Measurements from ENCODE around the gene ABR.
"Not testable (repeated sequence)": the region's sequence is repeated elsewhere in the genome, so short reads cannot be mapped to it uniquely, and the experiment has no call there.

ABR gene

DNA sequence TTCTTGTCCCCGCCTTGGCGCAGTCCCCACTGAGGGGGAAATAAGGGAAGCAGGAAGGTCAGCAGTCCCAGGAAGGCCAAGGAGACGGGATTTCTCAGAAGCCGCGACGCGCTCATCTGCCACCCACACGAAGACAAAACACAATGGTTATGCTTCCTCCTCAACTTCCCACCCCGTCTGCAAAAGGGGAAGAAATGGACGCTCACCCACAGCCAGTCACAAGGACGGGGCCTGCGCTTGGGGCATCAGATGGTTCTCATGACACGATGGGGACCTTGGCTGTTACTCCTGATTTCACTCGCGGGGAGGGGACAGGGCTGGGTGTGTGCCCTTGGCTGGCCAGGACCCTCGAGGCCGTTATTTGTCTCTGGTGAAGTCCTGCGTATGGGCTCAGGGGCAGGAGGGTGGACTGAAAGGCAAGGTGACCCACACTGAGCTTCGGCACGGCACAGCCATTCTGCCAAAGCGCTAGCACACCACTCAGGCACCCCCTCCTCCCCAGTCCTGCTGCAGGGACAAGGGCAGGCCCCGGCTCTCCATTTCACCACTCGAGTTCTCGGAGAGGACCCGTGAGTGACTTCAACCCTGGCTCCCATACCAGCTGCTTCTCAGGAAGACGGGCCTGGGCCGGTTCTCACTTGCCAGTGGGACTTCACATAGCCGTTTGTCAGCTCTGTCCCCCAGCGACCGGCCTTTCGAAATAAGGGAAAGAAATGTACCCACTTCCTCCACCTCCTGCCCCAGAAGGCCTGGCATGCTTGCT, 84.5 kb downstream of the ABR start:
- DNase-seq (ENCODE audit: low read depth), result no peak

DNA sequence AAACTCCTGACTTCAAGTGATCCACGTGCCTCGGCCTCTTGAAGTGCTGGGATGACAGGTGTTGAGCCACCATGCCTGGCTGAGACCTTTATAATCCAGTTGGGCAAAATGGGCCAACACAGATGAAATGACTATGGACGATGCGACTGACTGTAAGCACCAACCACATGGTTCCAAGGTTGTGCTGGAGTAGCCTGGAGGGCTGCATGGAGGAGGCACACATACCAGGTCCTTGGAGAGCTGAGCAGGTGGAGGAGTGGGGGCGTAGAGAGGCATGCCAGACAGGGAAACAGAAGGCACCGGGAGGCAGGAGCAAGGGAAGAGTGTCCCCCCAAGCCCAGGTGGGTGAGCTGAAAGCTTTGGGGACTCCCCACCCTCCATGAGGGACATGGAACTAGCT, 85.2 kb downstream of the ABR start:
- DNase-seq (ENCODE audit: low read depth), result no peak

DNA sequence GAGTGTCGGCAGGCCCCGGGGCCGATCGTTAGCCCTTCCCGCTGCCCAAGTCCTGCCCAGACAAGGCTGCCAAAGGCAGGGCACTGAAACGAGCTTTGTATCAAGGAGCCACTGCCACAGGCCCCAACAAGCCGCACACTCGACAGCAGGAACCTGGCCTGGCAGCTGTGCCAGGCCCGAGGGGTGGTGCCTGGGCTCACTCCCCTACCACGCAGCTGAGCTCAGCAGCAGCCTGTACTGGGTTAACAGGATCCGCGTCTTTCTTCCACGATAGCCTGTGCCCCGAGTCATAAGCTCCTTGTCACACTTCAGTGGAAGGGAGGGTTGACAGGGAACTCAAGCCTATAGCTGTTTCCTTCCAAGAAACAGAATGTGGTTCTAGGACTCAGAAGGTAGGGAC, 87.9 kb downstream of the ABR start:
- DNase-seq (ENCODE audit: low read depth), result no peak

DNA sequence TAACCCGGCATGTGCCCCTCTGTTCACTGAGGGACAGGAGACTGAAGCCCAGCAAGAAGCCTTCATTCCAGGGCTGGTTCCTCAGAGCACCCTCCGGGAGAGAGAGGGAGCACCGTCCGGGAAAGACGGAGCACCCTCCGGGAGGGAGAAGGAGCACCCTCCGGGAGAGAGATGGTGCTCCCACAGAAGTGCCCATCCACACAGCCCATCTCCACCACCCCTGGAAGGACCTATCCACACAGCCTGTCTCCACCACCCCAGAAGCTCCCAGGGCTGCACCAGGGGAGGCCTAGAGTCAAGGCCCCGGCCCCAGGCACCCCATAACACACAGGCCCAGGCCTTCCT, 88.6 kb downstream of the ABR start:
- no peak for DNase-seq (ENCODE audit: low read depth)

DNA sequence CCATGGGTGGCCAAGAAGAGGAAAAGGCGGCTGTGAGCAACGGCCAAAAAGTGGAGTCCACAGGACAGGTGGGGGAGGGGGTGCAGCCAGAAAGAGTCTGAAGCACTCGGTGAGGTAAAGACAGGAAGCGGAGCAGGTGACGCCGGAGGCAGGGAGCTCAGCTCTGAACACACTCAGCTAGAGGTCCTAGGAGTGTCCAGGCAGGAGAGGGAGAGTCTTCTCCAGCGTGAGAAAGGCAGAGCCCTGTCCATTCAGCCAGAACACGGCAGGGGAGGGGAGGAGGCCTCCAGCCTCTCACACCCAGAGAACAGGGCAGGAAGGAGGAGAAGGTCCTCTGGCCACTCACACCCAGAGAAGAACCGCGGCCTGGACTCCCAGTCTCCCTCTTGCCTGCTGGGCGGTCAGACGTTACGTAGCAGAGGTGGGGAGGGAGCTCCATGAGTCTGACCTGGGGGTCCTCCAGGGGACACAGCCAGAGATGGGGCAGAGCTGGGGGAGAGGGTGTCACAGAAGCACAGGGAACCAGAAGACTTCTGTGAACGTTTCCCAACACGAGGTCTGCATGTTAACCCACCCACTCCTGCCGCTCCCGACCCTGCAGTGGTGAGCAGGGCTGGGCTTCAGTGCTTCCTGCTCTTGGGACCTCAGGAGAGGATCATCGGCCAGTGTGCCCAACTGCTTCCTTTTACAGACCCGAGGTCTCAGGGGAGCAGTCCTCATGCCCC, 89.2 kb downstream of the ABR start:
- DNase-seq (ENCODE audit: low read depth), result no peak

DNA sequence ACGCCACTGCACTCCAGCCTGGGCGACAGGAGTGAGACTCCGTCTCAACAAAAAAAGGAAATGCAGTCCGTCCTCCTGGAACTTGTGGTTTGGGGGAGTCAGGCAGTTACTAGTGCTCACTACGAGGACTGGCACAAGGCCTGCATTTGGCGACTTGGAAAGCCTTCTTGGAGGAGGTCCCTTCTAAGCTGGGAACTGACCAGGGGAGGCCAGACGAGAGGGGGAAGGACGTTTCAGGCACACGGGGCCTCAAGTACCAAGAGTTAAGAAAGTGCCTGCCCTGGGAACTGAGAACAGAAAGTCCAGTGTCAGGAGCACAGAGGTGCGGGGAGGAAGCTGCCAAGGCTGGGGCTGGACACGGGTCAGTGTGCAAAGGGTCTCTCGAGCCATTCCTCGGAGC, 89.9 kb downstream of the ABR start:
- DNase-seq (ENCODE audit: low read depth), result no peak

DNA sequence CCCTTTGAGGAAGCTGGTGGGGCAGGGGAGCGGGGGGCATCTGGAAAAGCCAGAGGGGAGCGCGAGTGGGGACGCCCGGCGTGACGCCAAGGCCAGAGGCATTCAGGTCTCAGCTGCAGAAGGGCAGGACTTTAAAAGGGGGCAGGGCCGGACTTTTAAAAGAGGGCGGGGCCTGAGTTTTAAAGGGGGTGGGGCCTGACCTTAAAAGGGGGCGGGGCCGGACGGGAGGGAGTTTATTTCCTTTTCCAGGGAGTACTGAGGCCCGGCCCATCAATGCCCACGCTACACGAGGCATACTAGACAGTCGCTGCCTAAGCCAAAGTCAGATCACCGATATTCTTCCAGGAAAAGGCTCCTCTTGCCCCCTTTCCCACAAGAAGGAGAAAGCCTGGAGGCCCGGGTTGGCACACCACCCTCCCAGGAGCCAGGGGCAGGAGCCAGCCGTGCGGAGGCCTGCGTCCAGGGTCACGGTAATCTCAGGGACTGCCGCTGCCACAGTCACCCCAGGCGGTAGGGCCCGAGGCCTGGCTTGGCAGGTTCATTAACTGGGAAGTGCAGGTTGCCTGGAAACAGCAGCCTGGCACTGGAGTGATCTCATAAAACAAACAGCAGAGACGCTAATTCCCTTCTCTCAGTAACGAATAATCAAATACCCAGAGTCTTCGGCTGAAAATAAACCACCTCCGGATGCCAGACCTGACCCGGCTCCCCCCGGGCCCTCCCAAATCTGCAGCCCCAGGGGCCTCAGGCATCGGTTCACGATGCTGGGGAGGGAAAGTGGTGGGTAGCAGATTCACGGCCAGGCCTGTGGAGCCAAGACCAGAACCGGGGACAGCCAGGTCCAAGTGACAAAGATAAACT, 92.2 kb downstream of the ABR start:
- DNase-seq (ENCODE audit: low read depth), result no peak

DNA sequence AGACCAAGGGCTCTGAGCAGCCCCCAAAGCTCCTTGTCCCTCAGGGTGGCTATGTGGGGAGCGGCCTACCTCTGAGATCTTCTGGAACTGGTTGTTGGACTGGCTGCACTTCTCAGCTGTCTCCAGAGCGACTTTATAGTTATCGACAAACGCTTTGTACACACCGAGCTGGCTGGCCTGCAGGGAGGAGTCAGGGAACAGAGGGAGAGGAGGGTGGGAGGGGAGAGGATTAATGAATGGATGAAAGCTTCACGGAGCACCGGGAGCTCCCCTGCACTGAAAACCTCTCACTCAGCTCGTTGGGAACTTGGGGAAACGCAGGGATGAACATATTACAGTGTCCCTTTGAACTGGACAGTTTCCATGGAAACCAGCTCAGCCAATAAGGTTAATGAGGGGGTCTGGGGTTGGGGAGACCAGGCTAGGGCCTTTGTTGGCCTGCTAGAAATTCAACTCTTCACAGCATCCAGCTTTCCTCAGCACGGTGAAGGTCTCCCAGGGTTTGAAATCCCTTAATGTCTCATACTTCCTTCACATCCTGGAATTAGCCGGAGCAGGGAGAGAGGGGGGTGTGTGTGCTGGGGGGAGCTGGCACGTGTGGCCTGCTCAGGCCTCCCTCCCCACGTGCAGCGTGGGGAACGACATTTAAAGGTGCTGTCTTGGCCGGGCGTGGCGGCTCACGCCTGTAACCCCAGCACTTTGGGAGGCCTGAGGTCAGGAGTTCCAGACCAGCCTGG, 96.2 kb downstream of the ABR start:
- no peak for DNase-seq (ENCODE audit: low read depth)

DNA sequence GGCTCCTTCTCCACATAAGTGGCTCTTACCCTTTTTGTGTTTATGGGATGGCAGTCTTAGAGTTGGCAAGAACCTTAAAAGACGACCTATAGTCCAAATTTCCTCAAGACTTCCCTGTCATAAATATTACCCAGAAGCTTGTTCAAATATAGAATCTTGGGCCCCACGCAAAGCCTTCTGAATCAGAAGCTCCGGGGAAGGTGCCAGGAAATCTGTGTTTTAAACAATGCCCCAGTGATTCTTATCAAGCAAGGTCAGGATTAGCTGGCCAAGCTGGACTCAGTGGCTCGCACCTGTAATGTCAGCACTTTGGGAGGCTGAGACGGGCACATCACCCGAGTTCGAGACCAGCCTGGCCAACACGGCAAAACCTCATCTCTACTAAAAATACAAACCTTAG, 97.2 kb downstream of the ABR start:
- no peak for DNase-seq (ENCODE audit: low read depth)

DNA sequence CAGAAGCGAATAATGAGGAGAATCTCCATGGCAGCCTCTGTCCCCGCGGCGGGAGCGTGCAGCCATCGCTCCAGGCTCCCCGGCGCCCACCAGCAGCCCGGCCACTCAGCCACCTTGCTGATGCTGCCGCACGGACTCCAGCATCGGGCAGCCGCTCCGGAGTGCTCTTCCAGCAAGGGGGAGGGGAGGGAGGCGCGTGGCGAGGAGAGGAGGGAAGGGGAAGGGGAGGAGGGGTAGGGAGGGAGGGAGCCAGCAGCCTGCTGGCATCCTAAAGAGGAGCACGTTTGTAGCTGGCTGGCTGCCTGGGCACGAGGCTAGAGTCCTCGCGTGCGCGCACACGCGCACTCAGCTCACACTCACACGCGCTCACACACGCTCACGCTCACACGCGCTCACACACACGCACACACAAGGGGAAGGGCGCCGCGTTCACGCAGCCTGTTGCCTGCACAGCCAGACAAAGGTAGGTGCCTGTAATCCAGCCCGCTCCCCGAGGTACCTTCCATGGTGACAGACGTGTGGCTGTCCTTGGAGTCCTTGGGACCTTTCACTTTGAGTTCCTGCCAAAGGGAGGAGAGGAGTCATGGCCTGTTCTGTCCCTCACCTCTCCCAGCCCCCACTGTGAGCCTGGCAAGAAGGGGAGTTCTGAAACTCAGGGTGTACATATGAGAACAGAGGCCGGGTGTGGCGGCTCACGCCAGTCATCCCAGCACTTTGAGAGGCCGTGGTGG, 100.8 kb downstream of the ABR start:
- no peak for DNase-seq (ENCODE audit: low read depth)

DNA sequence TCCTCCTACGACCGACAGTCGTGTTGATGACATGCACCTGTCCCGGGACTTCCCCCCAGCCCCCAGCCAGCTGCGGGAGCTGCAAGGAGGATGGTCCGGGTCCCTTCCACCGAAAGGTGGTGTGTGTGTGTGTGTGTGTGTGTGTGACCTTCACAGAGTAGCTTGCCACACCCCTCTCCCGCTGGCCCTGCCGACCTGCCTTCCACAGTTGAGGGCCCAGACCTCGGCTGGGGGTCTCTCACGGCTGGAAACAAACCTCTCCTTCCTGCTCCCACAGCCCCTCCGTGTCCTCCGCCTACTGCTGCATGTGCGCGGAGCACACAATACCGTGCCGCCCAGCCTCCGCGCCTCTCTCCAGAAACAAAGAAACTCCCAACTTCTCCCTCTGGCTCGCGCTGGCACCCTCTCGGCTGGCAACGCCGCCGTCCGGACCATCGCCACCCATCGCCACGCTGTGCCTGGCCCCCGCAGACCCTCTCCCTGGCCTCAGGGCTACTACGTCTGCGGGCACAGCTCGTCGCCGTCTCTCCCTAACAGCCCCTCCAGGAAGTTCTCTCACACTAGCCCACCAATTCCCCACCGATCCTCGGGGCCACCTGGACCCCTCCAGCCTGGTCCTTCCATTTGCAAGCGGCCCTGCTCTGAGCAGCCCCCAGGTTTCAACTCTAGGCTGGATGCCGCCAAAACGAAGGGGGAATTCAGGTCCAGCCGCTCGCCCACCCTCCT, 101.6 kb downstream of the ABR start:
- DNase-seq (ENCODE audit: low read depth), result no peak

DNA sequence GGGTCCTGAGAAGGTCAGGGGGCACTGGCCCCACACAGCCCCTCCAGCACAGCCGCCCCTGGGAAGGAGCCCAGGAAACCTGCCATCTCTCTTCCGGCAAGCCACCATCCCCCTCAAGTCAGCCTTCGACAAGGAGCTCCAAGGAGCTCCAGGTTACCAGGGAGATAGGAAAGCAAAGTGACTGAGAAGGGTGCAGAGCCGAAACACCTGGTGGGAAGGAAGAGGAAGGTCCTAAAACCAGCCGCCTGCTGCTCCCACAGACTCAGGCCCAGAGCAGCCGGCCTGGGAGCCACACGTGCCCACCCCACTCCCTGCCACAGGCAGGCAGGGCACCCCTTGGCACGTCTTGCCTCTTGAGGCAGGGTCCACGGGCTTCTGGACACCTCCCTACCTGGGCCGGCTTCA, 102.2 kb downstream of the ABR start:
- DNase-seq (ENCODE audit: low read depth), result no peak

DNA sequence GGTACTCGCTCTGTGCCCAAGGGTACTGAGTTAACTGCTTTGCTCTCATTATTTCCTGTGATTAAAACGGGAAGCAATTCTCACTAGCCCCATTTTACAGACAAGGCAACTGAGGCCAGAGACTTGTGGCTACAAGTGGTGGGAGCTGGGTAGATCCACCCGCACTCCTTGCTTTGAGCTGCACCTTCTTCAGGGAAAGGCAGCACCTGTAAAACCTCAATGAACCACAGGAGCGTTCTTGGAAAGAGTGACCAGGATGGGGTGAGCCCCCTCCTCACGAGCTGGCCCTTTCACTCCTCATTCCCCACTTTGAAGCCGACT, 102.8 kb downstream of the ABR start:
- DNase-seq (ENCODE audit: low read depth), result no peak

DNA sequence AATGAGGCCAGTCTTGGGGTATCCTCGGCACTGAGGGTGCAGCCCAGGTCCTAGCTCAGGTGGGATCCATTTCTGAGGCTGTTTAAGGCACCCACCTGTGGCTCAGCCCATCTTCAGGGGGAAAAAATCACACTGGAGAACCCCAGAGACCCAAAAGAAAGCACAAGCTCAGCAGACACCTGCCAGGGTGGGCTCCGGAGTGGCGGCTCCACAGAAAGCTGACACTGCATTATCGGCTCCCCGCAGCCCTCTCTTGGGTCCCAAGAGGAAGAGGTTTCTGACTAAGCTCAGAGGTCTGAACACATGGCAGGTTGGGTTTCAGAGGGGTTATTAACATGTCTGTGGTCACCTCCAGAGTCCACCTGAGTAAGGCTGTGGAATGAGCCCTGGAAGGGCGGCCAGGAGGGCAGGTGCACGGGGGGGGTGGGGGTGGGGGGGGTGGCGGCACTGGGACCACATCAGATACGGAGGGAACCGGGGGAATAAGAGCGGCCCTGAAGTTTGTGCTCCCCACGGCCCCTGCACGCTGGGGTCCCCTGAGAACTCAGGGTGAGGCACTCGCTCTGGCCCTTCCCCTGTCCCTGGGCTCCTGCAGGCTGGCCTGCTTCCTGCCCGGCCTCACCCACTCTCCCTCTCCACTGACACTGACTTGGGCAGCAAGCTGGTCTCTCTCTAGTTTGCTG, 103.3 kb downstream of the ABR start:
- DNase-seq (ENCODE audit: low read depth), result no peak

DNA sequence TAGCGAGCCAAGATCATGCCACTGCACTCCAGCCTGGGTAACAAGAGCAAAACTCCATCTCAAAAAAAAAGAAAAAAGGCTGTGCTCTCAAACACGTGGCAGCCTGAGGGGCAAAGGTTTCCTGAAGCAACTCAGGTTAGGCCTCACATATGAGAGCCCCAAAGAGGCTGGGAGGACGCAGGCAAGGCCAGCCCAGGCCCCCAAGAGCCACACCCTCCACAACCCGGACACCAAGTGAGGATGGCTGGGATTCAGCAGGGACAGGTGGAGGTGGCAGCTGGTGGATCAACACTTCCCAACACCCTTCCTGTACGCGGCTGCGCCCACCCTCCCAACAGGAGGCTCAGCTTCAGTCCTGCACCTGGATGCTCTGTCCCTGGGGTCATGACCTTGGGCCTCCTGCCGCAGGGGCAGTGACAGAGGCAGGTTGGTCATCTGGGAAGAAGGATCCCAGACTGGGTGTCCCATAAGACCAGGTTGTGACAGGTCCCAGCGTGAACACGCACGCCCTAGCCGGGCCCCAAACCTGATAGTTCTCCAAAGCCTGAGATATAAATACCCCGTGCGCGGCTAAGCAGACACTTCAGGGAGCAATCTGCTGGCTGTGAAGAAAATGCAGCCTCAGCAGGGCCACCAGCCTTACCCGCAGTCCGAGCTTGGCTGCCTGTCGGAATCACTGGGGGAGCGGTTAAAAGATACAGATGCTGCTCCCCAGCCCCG, 104.7 kb downstream of the ABR start:
- DNase-seq (ENCODE audit: low read depth), result no peak

DNA sequence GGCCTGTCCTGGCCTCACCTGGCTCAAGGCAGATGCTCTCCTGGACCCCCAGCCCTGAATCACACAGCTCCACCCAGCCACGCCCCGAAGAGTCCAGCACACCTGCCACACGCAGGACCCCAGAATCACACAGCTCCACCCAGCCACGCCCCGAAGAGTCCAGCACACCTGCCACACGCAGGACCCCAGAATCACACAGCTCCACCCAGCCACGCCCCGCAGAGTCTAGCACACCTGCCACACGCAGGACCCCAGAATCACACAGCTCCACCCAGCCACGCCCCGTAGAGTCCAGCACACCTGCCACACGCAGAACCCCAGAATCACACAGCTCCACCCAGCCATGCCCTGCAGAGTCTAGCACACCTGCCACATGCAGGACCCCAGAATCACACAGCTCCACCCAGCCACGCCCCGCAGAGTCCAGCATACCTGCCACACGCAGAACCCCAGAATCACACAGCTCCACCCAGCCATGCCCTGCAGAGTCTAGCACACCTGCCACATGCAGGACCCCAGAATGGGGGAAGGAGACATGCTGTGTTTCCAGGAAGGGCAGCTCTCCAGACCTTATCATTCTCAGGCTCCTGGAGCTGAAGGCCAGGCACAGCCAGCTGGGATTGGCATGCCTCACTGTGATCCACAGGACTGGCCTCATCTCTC, 105.7 kb downstream of the ABR start:
- DNase-seq (ENCODE audit: low read depth), result not testable (repeated sequence)

DNA sequence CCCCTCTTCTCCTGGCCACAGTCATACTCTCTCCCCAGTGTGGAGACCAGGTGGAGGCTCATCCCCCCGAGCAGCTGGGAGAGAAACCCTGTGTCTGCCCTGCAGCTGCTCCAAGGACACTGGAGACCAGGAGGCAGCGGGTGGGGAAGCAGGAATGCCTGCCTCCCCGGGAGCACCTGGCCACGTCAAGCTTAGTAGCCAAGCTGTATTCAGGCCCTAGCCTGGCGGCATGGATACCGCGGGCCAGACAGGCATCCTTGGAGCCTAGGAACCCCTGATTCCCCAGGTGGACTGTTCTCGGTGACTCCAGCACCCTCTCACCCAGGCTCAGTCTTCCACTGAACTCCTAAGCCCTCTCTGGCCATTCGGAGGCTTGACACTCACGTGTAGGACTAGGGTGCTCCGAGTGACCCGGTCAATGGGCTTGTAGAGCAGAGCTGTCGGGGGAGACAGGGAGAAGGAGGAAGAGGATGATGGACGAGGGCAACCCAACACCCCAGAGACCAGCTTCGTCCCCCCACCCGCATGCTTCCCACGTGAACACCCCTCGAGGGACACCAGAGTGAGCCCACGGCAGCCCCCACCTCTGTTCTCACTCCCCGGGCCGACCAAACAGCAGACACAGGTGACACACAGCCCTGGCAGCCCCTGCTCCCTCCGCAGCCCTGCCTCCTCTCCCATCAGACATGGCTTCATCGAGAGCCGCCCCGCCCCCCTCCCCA, 106.4 kb downstream of the ABR start:
- DNase-seq (ENCODE audit: low read depth), result no peak

DNA sequence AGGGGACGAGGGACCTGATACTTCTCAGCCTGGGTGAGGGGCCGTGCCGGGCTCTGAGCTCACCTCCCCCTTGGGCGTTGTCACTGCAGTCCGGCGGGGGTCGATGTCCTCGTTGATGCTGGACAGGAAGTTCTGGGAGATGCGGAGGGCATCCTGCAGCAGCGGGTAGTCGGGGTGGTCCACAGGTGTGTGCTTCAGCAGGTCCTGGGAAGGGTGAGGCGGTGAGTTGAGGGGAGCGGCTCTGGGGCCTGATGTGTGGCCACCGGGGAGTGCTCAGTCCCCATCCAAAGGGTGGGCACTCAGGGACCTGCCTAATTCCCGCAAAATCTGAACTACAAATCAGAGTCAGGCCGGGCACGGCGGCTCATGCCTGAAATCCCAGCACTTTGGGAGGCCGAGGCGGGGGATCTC, 107.2 kb downstream of the ABR start:
- DNase-seq (ENCODE audit: low read depth), result no peak
